Measurements from ENCODE around the gene STXBP5.

DNA sequence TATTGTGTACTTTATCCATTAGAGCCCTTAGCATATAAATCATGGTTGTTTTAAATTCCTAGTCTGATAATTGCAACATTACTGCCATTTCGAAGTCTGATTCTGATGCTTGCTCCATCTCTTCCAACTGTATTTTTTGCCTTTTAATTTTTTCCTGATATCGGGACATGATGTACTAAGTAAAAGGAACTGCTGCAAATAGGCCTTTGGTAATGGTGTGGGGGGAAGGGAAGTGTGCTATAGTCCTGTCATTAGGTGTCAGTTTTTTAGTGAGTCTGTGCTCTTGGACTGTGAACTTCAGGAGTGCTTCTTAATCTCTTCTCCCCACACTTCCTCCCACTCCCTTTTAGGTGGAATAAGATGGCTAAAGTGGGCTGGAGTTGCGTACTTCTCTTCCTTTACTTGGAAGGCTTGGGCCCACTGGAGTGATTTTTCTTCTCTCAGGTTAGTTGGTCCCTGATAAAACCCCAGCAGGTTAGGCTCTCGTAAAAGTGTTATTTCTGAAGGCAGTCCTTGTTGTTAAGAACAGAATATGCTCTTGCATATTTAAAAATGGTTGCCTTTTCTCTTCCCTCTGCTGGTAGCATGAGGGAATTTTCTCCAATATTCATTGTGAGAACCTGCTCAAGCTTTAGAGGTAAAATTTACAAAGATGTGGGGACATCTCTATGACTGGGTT, 18.1 kb downstream of the STXBP5 start:
- TF ChIP-seq POLR2A (IDR thresholded peaks at IDR 0.05; ENCODE audit: low read length) (no peak), GATA1 (IDR thresholded peaks at IDR 0.05; ENCODE audit: low read depth, low read length) (no peak)
